ENCODE results near the gene STAC3.

Gene STAC3

DNA sequence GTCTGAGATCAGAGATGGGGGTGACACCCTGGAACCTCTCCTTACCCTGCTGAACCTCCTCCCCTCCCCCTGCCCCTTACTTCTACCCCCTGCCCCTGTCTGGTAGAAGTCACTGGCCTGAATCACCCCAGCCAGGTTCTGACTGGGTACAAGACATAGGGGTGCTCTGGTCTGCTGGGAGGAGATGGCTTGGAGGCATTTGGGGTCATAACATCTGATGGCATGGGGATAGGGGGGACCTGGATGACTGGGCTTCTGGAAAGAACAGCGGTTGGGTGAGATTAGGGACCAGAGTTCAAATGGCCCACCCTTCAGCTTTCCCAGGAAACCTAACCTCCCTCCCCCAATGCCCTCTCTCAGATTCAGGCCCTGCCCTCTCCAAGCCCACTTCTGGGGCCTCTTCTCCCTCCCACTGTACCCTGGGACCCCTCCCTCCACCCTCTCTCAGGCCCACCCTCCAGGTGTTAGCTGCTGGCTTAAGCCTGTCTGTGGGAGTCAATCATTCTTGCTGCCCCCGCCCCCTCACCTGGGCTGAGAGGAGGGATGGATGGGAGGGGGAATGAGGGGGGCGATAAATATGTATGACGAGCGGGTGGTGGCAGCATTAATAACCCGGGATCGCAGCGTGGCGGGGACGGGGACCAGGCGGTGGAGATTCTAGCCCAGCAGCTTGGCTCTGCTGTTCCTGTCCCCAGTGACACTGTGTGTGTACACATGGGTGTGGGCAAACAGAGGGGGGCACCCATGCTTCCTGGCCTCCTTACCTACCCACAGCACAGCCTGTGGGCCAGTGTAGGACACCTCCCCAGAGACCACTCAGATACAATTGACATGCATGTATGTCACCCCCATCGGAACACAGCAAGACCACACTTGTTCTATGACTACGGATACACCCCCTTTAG is 28.4 kb downstream of the STAC3 start:
- Histone ChIP-seq H3K9me3 (no peaks in the 10 kb centered on the region), H3K27me3 (peaks cover 70% of the 10 kb centered on the region), H3K4me3 (ENCODE audit: low read depth, low read length) (no peak overlapping the region), H3K4me1 (no peaks in the 10 kb centered on the region), H3K36me3 (no peaks in the 10 kb centered on the region)
- no peak for DNase-seq
- TF ChIP-seq, protein P1, sequence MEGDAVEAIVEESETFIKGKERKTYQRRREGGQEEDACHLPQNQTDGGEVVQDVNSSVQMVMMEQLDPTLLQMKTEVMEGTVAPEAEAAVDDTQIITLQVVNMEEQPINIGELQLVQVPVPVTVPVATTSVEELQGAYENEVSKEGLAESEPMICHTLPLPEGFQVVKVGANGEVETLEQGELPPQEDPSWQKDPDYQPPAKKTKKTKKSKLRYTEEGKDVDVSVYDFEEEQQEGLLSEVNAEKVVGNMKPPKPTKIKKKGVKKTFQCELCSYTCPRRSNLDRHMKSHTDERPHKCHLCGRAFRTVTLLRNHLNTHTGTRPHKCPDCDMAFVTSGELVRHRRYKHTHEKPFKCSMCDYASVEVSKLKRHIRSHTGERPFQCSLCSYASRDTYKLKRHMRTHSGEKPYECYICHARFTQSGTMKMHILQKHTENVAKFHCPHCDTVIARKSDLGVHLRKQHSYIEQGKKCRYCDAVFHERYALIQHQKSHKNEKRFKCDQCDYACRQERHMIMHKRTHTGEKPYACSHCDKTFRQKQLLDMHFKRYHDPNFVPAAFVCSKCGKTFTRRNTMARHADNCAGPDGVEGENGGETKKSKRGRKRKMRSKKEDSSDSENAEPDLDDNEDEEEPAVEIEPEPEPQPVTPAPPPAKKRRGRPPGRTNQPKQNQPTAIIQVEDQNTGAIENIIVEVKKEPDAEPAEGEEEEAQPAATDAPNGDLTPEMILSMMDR (IDR thresholded peaks at IDR 0.05; ENCODE audit: low read depth, low read length): no peak

DNA sequence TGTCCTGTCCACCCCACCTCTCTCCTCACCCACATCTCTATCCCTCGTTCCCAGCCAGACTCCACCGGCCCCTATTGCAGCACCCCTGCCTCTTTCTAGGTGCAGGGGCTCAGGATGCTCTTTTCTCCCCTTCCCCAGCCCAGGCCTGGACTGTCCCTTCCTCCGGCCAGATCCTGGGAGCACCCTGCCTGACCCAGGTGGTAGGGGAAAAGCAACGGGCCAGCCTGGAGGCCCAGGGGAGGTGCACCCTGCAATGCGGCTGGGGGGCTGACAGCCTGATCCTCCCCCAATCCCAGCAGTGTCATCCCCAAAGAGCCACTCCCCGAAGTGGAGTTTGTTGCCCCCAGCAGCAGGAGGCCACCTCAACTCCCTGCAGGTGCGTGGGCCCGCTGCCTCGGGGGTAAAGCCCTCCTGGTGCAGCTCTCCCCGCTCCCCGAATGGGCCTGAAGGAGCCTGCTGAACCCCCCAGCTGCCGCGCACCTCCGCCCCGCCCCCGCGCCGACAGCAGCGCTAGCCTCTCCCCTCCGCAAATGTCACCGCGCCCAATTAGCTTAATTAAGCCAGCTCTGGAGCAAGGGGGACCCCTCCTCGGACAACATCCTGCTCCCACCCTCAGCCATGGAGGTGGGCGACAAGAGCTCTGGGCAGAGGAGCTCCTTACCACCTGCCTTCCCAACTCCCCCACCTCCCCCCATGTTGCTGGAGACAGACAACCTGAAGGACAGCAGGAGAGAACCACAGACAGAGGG is 29.6 kb downstream of the STAC3 start:
- Histone ChIP-seq H3K9me3 (no peaks in the 10 kb centered on the region), H3K4me1 (no peaks in the 10 kb centered on the region; the same call in 1 of the 2 replicates), H3K36me3 (no peaks in the 10 kb centered on the region), H3K4me3 (ENCODE audit: low read depth, low read length) (no peak overlapping the region), H3K27me3 (peaks cover 73% of the 10 kb centered on the region)
- TF ChIP-seq, protein P1 (IDR thresholded peaks at IDR 0.05; ENCODE audit: low read depth, low read length): no peak
- no peak for DNase-seq

DNA sequence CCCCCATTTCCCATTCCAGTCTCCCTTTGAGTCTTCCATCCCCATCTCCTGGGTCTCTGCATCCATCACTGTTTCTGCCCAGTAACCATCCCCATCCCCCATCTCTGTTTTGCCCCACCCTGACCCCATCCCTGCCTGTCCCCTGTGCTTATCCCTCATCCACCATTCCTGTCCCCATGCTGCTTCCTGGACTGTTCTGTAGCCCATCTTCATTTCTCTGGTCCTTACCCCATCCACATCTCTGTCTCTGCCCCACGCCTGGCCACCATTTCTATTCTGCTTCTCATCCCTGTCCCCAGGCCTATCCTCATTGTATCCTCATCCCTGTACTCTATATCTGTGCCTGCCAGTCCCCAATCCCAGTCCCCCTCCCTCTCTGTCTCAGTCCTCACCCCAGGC is 30.2 kb downstream of the STAC3 start:
- Histone ChIP-seq H3K4me3 (ENCODE audit: low read depth, low read length) (no peak overlapping the region), H3K27me3 (peaks cover 77% of the 10 kb centered on the region), H3K36me3 (no peaks in the 10 kb centered on the region), H3K4me1 (no peaks in the 10 kb centered on the region; the same call in 1 of the 2 replicates), H3K9me3 (no peaks in the 10 kb centered on the region)
- TF ChIP-seq, protein P1 (IDR thresholded peaks at IDR 0.05; ENCODE audit: low read depth, low read length): no peak
- no peak for DNase-seq

DNA sequence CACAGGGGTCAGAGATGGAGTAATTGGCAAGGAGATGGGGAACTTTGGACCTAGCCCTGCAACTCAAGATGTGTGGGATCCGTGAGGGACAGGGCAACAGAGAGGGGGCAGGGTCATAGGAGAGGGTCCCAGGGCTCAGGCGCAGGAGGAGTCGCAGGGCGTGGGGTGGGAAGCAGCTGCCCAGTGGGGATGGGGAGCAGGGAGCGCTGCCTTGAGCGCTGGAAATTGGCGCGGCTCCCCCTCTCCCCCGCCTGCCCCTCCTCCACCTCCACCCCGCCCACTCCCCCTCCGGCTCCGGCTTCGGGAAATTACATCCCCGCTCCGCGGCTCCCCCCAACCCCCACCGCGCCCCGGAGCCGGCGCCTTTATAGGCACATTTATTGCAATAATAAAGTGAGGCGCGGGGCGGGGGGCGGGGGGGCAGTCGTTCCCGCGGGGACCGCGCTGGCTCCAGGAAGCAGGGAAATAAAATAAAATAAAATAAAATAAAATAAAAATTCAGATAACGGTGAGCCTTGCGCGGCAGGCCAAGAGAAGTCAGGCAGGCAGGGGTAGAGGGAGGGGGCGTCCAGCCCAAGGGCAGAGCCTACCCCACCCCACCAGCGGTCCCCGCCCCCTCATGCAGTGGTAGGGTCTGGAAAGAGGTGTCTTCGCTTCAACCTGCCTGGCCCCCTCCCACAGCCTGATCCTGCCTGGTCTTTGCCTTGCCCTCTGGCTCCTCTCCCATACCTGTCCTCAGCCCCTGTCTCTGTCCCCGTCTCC is 30.8 kb downstream of the STAC3 start:
- Histone ChIP-seq H3K9me3 (no peaks in the 10 kb centered on the region), H3K27me3 (peaks cover 80% of the 10 kb centered on the region), H3K4me1 (no peaks in the 10 kb centered on the region; the same call in 1 of the 2 replicates), H3K36me3 (no peaks in the 10 kb centered on the region), H3K4me3 (ENCODE audit: low read depth, low read length) (no peak overlapping the region)
- no peak for DNase-seq
- TF ChIP-seq, protein P1 (IDR thresholded peaks at IDR 0.05; ENCODE audit: low read depth, low read length): no peak

DNA sequence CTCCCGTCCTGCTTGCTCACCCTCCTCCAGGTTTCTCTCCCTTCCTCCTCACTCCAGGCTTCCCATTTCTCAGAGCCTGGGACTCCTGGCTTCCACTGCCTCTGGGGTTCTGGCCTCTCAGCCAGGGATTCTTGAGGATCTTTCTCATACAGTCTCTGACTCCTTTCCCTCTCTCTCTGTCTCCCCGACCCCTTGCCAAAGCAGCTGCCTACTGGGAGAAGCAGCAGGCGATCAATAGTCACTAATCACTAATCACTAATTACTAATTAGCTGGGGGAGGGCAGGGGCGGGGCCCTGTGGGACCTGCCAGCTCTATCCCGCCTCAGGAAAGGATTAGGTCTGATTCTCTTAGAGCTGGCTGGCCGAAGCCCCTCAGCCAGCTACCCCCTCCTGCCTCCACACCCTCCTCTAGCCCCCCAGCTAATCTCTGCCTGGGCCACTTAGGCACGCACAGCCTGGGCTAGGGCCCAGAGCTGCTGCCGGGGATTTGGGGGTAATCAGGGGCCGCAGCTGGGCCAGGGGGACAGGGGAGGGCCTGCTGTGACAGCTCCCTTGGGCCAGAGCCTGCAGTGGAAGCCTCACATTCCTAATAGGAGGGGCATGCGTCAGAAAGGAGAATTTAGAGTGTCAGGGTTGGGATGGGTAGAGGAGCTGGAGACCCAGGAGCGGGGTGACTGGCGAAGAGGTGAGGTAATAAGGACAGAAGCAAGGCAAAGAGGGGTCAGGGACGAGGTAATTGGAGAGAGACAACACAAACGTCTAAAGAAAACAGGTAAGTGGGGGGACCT is 31.6 kb downstream of the STAC3 start:
- no peak for DNase-seq
- H3K9me3 ChIP-seq: no peaks in the 10 kb centered on the region
- TF ChIP-seq, protein P1 (IDR thresholded peaks at IDR 0.05; ENCODE audit: low read depth, low read length): no peak
- peaks cover 83% of the 10 kb centered on the region for H3K27me3 ChIP-seq
- H3K4me1 ChIP-seq: no peaks in the 10 kb centered on the region; the same call in 1 of the 2 replicates
- no peaks in the 10 kb centered on the region for H3K36me3 ChIP-seq
- no peak overlapping the region for H3K4me3 ChIP-seq (ENCODE audit: low read depth, low read length)
